Heart left ventricle (tissue), 16 donors: Measurements from ENCODE around the gene CCDC146. TPM values are rescaled to one million over a fixed set of nuclear protein-coding genes. Genes with fewer than 3 reads are reported as not detected.

Source experiments
- ATAC-seq, 4 donors: fragments of 200-7000 bp; cut with Tn5 transposase; one replicate each; pipeline ENCODE4 v1.9.1; 2020 to 2022; ENCODE audit warnings: moderate library complexity in 4 of 4, mild to moderate bottlenecking in 3 of 4, moderate number of reproducible peaks in 1 of 4
- DNase-seq, 5 donors: peaks; one replicate each; pipeline ENCODE4 v3.0.0-alpha.2; 2020
- H3K27ac ChIP-seq, 12 donors: fragments of 200-600 bp; sonication (generic) in 4 of 12; one replicate each; pipeline versions ENCODE4 v1.5.0 to v1.8.0; 2016 to 2022; ENCODE audit warnings: mild to moderate bottlenecking in 2 of 12
- H3K27me3 ChIP-seq, 9 donors: fragments of 200-600 bp; sonication (generic) in 2 of 9; one replicate each; pipeline versions ENCODE4 v1.5.1 to v1.8.0; 2016 to 2022; ENCODE audit warnings: mild to moderate bottlenecking in 3 of 9
- H3K36me3 ChIP-seq, 9 donors: fragments of 200-600 bp; sonication (generic) in 2 of 9; one replicate each; pipeline versions ENCODE4 v1.5.0 to v1.8.0; 2018 to 2022; ENCODE audit warnings: mild to moderate bottlenecking in 2 of 9
- H3K4me1 ChIP-seq, 12 donors: fragments of 200-600 bp; sonication (generic) in 4 of 12; one replicate each; pipeline versions ENCODE4 v1.5.0 to v1.8.0; 2016 to 2022; ENCODE audit warnings: mild to moderate bottlenecking in 3 of 12
- H3K4me3 ChIP-seq, 12 donors: fragments of 200-600 bp; sonication (generic) in 4 of 12; one replicate each; pipeline versions ENCODE4 v1.5.0 to v1.8.0; 2017 to 2022; ENCODE audit warnings: mild to moderate bottlenecking in 9 of 12, moderate library complexity in 4 of 12
- H3K9me3 ChIP-seq, 12 donors: fragments of 200-600 bp; sonication (generic) in 4 of 12; one replicate each; pipeline versions ENCODE4 v1.5.0 to v1.8.0; 2016 to 2022; ENCODE audit warnings: mild to moderate bottlenecking in 1 of 12
- CTCF ChIP-seq, 12 donors: fragments of 200-600 bp; sonication (generic) in 4 of 12; IDR thresholded peaks; one replicate each; pipeline versions ENCODE4 v1.5.0 to v1.8.0; 2018 to 2022; ENCODE audit warnings: antibody characterized with exemption in 12 of 12, mild to moderate bottlenecking in 5 of 12
- POLR2A ChIP-seq, 2 donors: fragments of 450-650 bp; IDR thresholded peaks; one replicate each; pipeline ENCODE4 v1.6.1; 2017; ENCODE audit warnings: antibody characterized with exemption in 2 of 2, mild to moderate bottlenecking in 2 of 2, moderate library complexity in 2 of 2
- WGBS, 4 donors: extraction: QIAGEN DNeasy Blood & Tissue Kit in 2 of 4; methylation state at CpG; one replicate each; pipeline versions ENCODE4 v1.1.5 to v1.1.7; 2013 to 2018; 5-methylcytosine and 5-hydroxymethylcytosine counted together
- intact Hi-C, 10 donors: fragments of 100-400 bp; cut with DNase I; formaldehyde crosslinking; loops; one replicate each; pipeline versions ENCODE4 v1.11.1 to v1.14.2; 2022
- polyA plus RNA-seq, 2 donors: library from polyadenylated mRNA; stranded (reverse); fragments of 200-250 nt; gene quantifications; one replicate each; pipeline ENCODE4 v1.2.3, GENCODE V29; 2013
- total RNA-seq, 9 donors: library from RNA; depleted of rRNA in 2 of 9; stranded (reverse); fragments of >200 nt in 2 of 9; fragmentation: NEBNext Ultra II Directional in 3 of 9; extraction: Animal tissue kit (Norgen Biotek cat#: 25700) in 3 of 9; gene quantifications; one replicate each; pipeline versions ENCODE4 v1.1.0 to v1.2.4, GENCODE V29; 2016 to 2023
- donor health status: ischemic (EF 13 %, LVEDD 7.1; RV severe dilation, severe dysfunction).
- donor health status: healthy with polysubstance abuse.
- donor health status: DM: no; HTN: yes; CAD: no.
- donor health status: DM: no; HTN: no; CAD: no.
- donor health status: ischemic (EF 25% LVEDD 6.9; RV normal size, moderate dysfunction).
- donor health status: ischemic (EF 25% LVEDD 5.7; RV mildly dilated, moderate dysfunction).
- donor health status: healthy.
- donor health status: DM: yes; HTN: yes; CAD: no.
- donor health status: ischemic (EF 35%, LVEDD 5.7; RV mildly dilated, moderate dysfunction).
- donor health status: nonischemic (EF 11% LVEDD 7.7; RV severe dilation, severe dysfunction).
- donor health status: DM: yes; HTN: yes; CAD: no.
- donor health status: PGD.
- donor health status: ischemic (EF 29% LVEDD 5.4; RV normal size, mild dysfunction).
- donor health status: nonischemic (EF 23%, LVEDD 6.1; RV moderate dilation, normal function).

The CCDC146 gene
- total and polyA plus RNA-seq, 11 donors: 2.1 to 13.3 (median 6.6) TPM

GRCh38 chr7:77276120-77276519 is 153.7 kb downstream of the CCDC146 start:
- intact Hi-C loops: no loop called here
- H3K4me1 ChIP-seq: peaks cover 0 to 15% (median 2%) of the 10 kb centered on the region in 12 donors
- H3K27me3 ChIP-seq: no peaks in the 10 kb centered on the region
- no peak overlapping the region for H3K27ac ChIP-seq
- 64 to 87% (median 73%) methylated on average over 4 of the region's 4 CpGs for WGBS, 4 donors
- DNase-seq (no peak), ATAC-seq (no peak)
- peaks cover 0 to 19% (median 0%) of the 10 kb centered on the region in 9 donors for H3K36me3 ChIP-seq
- no peaks in the 10 kb centered on the region for H3K9me3 ChIP-seq
- H3K4me3 ChIP-seq: no peak overlapping the region
- TF ChIP-seq POLR2A (IDR thresholded peaks at IDR 0.05) (no peak), CTCF (IDR thresholded peaks at IDR 0.05) (no peak)

DNA sequence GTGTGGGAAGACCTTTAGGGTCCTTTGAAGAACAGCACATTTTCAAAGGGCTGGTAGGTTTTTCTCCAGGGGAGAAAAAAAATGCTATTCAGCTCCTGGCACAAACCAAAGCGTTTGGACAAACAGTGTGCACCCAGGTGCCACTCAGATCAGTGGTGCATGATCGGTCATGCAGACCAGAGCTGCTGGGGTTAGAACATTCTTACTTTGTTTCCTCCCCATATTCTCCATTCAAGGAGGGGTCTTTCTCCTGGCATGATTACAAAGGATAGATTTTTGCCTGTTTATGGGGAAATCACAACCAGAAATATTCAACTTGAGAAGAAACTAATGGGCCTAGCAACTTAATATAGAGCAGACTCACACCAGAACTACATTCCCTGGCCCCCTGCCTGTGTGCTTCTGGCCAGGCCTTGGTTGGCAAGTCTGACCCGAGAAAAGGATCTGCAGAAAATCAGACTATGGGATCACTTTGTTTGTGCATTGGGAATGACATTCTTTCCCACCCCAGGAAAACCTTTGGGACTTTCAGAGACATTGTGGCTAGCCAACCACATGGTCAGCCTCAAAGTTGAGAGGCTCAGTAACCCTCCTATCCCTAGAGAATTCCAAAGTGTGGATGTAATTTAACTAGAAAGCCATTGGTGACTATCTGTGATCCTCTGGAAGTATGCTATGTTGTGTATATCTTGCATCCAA is 159.5 kb downstream of the CCDC146 start:
- Histone ChIP-seq H3K27me3 (no peaks in the 10 kb centered on the region), H3K4me1 (peaks cover 0 to 27% (median 14%) of the 10 kb centered on the region in 12 donors), H3K9me3 (no peaks in the 10 kb centered on the region), H3K36me3 (peaks cover 0 to 17% (median 0%) of the 10 kb centered on the region in 9 donors), H3K27ac (peak overlapping the region in 6 of 12 donors; percentile 11 to 59 (median 26)), H3K4me3 (peak overlapping the region in 3 of 12 donors; percentile 8 to 36 (median 11))
- DNase-seq: peak in 2 of 5 donors; percentile 42 to 65
- intact Hi-C loops: no loop called here
- ATAC-seq: peak; percentile 60 to 73 (median 69)
- WGBS, 4 donors: 46 to 62% (median 53%) methylated on average over 3 of the region's 3 CpGs
- TF ChIP-seq POLR2A (IDR thresholded peaks at IDR 0.05) (no peak), CTCF (IDR thresholded peaks at IDR 0.05) (no peak)

GRCh38 chr7:77282897-77283296 is 160.5 kb downstream of the CCDC146 start:
- 20 to 32% (median 26%) methylated on average over 1 of the region's 1 CpG for WGBS, 4 donors
- intact Hi-C loops: no loop called here
- peak overlapping the region in 2 of 12 donors; percentile 8 to 36 for H3K4me3 ChIP-seq
- ATAC-seq (peak in 1 of 4 donors; percentile 18), DNase-seq (no peak)
- H3K9me3 ChIP-seq: no peaks in the 10 kb centered on the region
- H3K36me3 ChIP-seq: peaks cover 0 to 23% (median 0%) of the 10 kb centered on the region in 9 donors
- no peaks in the 10 kb centered on the region for H3K27me3 ChIP-seq
- H3K4me1 ChIP-seq: peaks cover 0 to 27% (median 14%) of the 10 kb centered on the region in 12 donors
- TF ChIP-seq POLR2A (IDR thresholded peaks at IDR 0.05) (no peak), CTCF (IDR thresholded peaks at IDR 0.05) (no peak)
- H3K27ac ChIP-seq: no peak overlapping the region

- ATAC-seq: no peak
- Histone ChIP-seq H3K4me3 (peak overlapping the region in 1 of 12 donors; percentile 19), H3K4me1 (peaks cover 0 to 27% (median 14%) of the 10 kb centered on the region in 12 donors), H3K36me3 (peaks cover 0 to 27% (median under 1%) of the 10 kb centered on the region in 9 donors), H3K27me3 (no peaks in the 10 kb centered on the region), H3K27ac (no peak overlapping the region), H3K9me3 (no peaks in the 10 kb centered on the region)
- WGBS, 4 donors: 88 to 98% (median 93%) methylated on average over 4 of the region's 4 CpGs
- DNase-seq: no peak
- no peak for TF ChIP-seq CTCF (IDR thresholded peaks at IDR 0.05)
- TF ChIP-seq POLR2A (IDR thresholded peaks at IDR 0.05): no peak
- intact Hi-C loops: no loop called here
Measured at GRCh38 chr7:77284005-77284404, 161.6 kb downstream of the CCDC146 start.
